H1 (cell line): Measurements from ENCODE around the gene PDLIM4. TPM values are rescaled to one million over a fixed set of nuclear protein-coding genes. Genes with fewer than 3 reads are reported as not detected.

Source experiments
- HDAC6 ChIP-seq: IDR thresholded peaks from one replicate; pipeline ENCODE4 v1.7.1; 2012; ENCODE audit warnings: low read depth, mild to moderate bottlenecking, inconsistent platforms, low read length, moderate library complexity
- NANOG ChIP-seq: IDR thresholded peaks from 2 replicates; pipeline ENCODE4 v1.6.1; 2011; ENCODE audit warnings: low read length, low read depth, mild to moderate bottlenecking, inconsistent platforms; ENCODE audit not compliant: insufficient read depth, poor library complexity, severe bottlenecking
- POLR2A ChIP-seq, 2 experiments: IDR thresholded peaks; 1 replicate in 1 of 2; 2 replicates in 1 of 2; pipeline ENCODE4 v1.6.1; 2011; ENCODE audit warnings: low read depth in 2 of 2, low read length in 2 of 2, mild to moderate bottlenecking in 2 of 2; ENCODE audit errors: control extremely low read depth in 1 of 2
- TBP ChIP-seq: IDR thresholded peaks from 2 replicates; pipeline ENCODE4 v1.6.1; 2011; ENCODE audit warnings: low read depth, low read length, improper control_type of control experiment
- microRNA-seq, 2 experiments: library from miRNA; unstranded; fragments of <30 nt; microRNA quantifications; one replicate each; pipeline versions ENCODE4 to v1.2.0, GENCODE V29; 2016 to 2020; ENCODE audit warnings: borderline microRNAs expressed in 2 of 2, borderline number of aligned reads in 2 of 2, borderline replicate concordance in 1 of 2
- polyA plus RNA-seq, 7 experiments: library from polyadenylated mRNA; depleted of rRNA in 3 of 7; stranded (reverse) in 5 of 7; unstranded in 2 of 7; fragments of >200 nt in 5 of 7; fragments of 200-250 nt in 2 of 7; gene quantifications; 1 replicate in 5 of 7; 2 replicates in 1 of 7; 4 replicates in 1 of 7; pipeline versions ENCODE4 v1.2.1 to v1.2.3, GENCODE V29; 2011 to 2013; ENCODE audit warnings: missing spikeins in 2 of 7, mixed read lengths in 2 of 7
- total RNA-seq: library from RNA; stranded (reverse); fragmentation: NEBNext Ultra II Directional; extraction: Animal tissue kit (Norgen Biotek cat#: 25700); gene quantifications from 2 replicates; pipeline ENCODE4 v1.2.1, GENCODE V29; 2021

The PDLIM4 gene
- total and polyA plus RNA-seq, 2 of the 8 experiments (the other 6 are each of a cell fraction or from before 2014, with no cell fraction given) = 10.7 to 29.1 TPM

DNA sequence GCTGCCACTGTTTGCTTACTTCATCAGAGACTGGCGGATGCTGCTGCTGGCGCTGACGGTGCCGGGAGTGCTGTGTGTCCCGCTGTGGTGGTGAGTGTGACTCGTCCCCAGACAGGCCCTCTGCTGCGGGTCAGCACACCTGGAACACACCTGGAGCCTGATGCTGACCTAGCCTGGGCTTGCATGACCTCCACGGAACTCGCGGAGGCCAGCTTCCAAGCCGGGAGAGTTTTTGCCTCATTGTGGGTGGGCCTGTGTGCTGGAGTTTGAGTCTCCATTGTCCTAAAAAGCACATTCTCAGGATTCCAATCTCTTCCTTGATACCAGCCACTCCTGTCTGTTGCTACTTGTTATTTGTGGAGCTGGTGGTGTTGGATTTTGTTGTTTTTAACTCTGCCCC, 64.8 kb downstream of the PDLIM4 start (continued):
- TF ChIP-seq NANOG (no peak), POLR2A (IDR thresholded peaks at IDR 0.05; ENCODE audit: control extremely low read depth in 1 of 2, low read depth in 2 of 2, low read length in 2 of 2) (peak; percentile 15 to 30; a peak in 1 of 3 replicates), TBP (0 out of 2 replicates have a peak, but pooled peaks have one; percentile 43), HDAC6 (no peak)

Small RNA genes within 50 kb of the gene (microRNA-seq; reads per million reads assigned to microRNA genes)
- gene MIR6830 = 0 reads per million in 2 experiments

Other genes with a start within 250 kb of the PDLIM4 start
- gene ACSL6, start 246.0 kb upstream of the PDLIM4 start, total RNA-seq = 2.4 and 3.8 TPM in 2 replicates
- gene ACSL6, start 246.0 kb upstream of the PDLIM4 start, polyA plus RNA-seq (2011; rRNA removed) = 2.3 and 3.4 TPM in 2 replicates
- not detected in 2 replicates for gene IL3, start 197.0 kb upstream of the PDLIM4 start, total RNA-seq
- gene IL3, start 197.0 kb upstream of the PDLIM4 start, polyA plus RNA-seq (2011; rRNA removed) = not detected in 2 replicates
- not detected in 2 replicates for gene CSF2, start 183.9 kb upstream of the PDLIM4 start, total RNA-seq
- not detected in 2 replicates for gene CSF2, start 183.9 kb upstream of the PDLIM4 start, polyA plus RNA-seq (2011; rRNA removed)
- 7.4 and 8.2 TPM in 2 replicates for gene P4HA2, start 29.8 kb upstream of the PDLIM4 start, total RNA-seq
- gene P4HA2, start 29.8 kb upstream of the PDLIM4 start, polyA plus RNA-seq (2011; rRNA removed) = 8.9 and 9.3 TPM in 2 replicates
- gene SLC22A4, start 36.7 kb downstream of the PDLIM4 start, total RNA-seq = 0.54 and 0.60 TPM in 2 replicates
- 0.31 and 0.45 TPM in 2 replicates for gene SLC22A4, start 36.7 kb downstream of the PDLIM4 start, polyA plus RNA-seq (2011; rRNA removed)
- gene SLC22A5, start 112.0 kb downstream of the PDLIM4 start, total RNA-seq = 2.7 and 4.0 TPM in 2 replicates
- gene SLC22A5, start 112.0 kb downstream of the PDLIM4 start, polyA plus RNA-seq (2011; rRNA removed) = 7.3 and 9.0 TPM in 2 replicates
- 8.5 TPM in 2 replicates for gene IRF1, start 233.1 kb downstream of the PDLIM4 start, total RNA-seq
- gene IRF1, start 233.1 kb downstream of the PDLIM4 start, polyA plus RNA-seq (2011; rRNA removed) = 2.9 and 4.0 TPM in 2 replicates